Spleen (tissue), 11 donors: ENCODE measurements around the gene CEP72. TPM values are rescaled to one million over a fixed set of nuclear protein-coding genes. Genes with fewer than 3 reads are reported as not detected.
A peak's percentile ranks its signal among the peaks of the same experiment; 100 is the strongest.

Experiments used
- DNase-seq: peaks from one replicate; pipeline ENCODE4 v3.0.0-alpha.2; 2020
- H3K27ac ChIP-seq, 8 donors: fragments of 200-600 bp; sonication (generic) in 7 of 8; 1 replicate in 4 of 8; 2 replicates in 4 of 8; pipeline versions ENCODE4 v1.5.0 to v1.8.0; 2016 to 2021; ENCODE audit warnings: inconsistent platforms in 4 of 8, mild to moderate bottlenecking in 4 of 8, moderate library complexity in 1 of 8
- H3K27me3 ChIP-seq, 7 donors: fragments of 200-600 bp; sonication (generic) in 6 of 7; replicated peaks in 1 of 7; 1 replicate in 4 of 7; 2 replicates in 3 of 7; pipeline versions ENCODE4 v1.5.0 to v1.8.0; 2016 to 2021; ENCODE audit warnings: inconsistent platforms in 3 of 7, mild to moderate bottlenecking in 1 of 7
- H3K36me3 ChIP-seq, 6 donors: fragments of 200-600 bp; sonication (generic) in 5 of 6; 1 replicate in 4 of 6; 2 replicates in 2 of 6; pipeline versions ENCODE4 v1.5.0 to v1.8.0; 2016 to 2021; ENCODE audit warnings: inconsistent platforms in 2 of 6
- H3K4me1 ChIP-seq, 6 donors: fragments of 200-600 bp; sonication (generic) in 5 of 6; 1 replicate in 3 of 6; 2 replicates in 3 of 6; pipeline versions ENCODE4 v1.5.0 to v1.8.0; 2016 to 2021; ENCODE audit warnings: inconsistent platforms in 3 of 6
- H3K4me3 ChIP-seq, 8 donors: fragments of 200-600 bp; sonication (generic) in 7 of 8; 1 replicate in 4 of 8; 2 replicates in 4 of 8; pipeline versions ENCODE4 v1.5.0 to v1.8.0; 2016 to 2021; ENCODE audit warnings: inconsistent platforms in 4 of 8, mild to moderate bottlenecking in 4 of 8, moderate library complexity in 2 of 8
- H3K9me3 ChIP-seq, 8 donors: fragments of 200-600 bp; sonication (generic) in 7 of 8; 1 replicate in 4 of 8; 2 replicates in 4 of 8; pipeline versions ENCODE4 v1.5.0 to v1.8.0; 2016 to 2021; ENCODE audit warnings: inconsistent platforms in 4 of 8
- POLR2A ChIP-seq, 3 donors: fragments of 450-650 bp; IDR thresholded peaks; one replicate each; pipeline ENCODE4 v1.5.1; 2017; ENCODE audit warnings: antibody characterized with exemption in 3 of 3, mild to moderate bottlenecking in 1 of 3
- POLR2AphosphoS5 ChIP-seq, 3 donors: sonication (generic); formaldehyde crosslinking; IDR thresholded peaks; one replicate each; pipeline ENCODE4 v1.5.1; 2017; ENCODE audit warnings: antibody characterized with exemption in 3 of 3
- WGBS, 5 donors: extraction: QIAGEN DNeasy Blood & Tissue Kit in 3 of 5; methylation state at CpG; one replicate each; pipeline versions ENCODE4 v1.1.5 to v1.1.7; 2013 to 2018; 5-methylcytosine and 5-hydroxymethylcytosine counted together
- intact Hi-C: fragments of 100-400 bp; cut with DNase I; formaldehyde crosslinking; loops from one replicate; pipeline ENCODE4 v1.15.0; 2023; ENCODE audit warnings: low total_unique reads
- polyA plus RNA-seq, 3 donors: library from polyadenylated mRNA; stranded (reverse); fragments of 200-250 nt; gene quantifications; one replicate each; pipeline ENCODE4 v1.2.1, GENCODE V29; 2013
- total RNA-seq, 7 donors: library from RNA; depleted of rRNA in 3 of 7; stranded (reverse); fragments of >200 nt in 3 of 7; fragmentation: NEBNext Ultra II Directional in 4 of 7; extraction: Animal tissue kit (Norgen Biotek cat#: 25700) in 4 of 7; gene quantifications; one replicate each; pipeline versions ENCODE4 v1.1.0 to v1.2.1, GENCODE V29; 2016 to 2021
- TF ChIP-seq, protein P1 (sequence below), 11 experiments: fragments of 200-600 bp in 7 of 11; fragments of 450-650 bp in 4 of 11; sonication (generic) in 4 of 11; IDR thresholded peaks in 8 of 11; conservative IDR thresholded peaks in 3 of 11; 1 replicate in 7 of 11; 2 replicates in 4 of 11; pipeline versions ENCODE4 v1.4.0 to v1.8.0; 2016 to 2021; ENCODE audit warnings: antibody characterized with exemption in 11 of 11, inconsistent platforms in 4 of 11, mild to moderate bottlenecking in 1 of 11
- donor health status: healthy with polysubstance abuse.
- donor health status: DM: no; HTN: no; CAD: no; lungs with moderate emphysema.
- donor health status: DM: no; HTN: no; CAD: no.
- donor health status: Bipolar disorder and iron deficiency.
- donor health status: healthy.
- donor health status: DM: no; HTN: no; CAD: no.
- donor health status: DM: yes; HTN: yes; CAD: no.

CEP72 gene
- total and polyA plus RNA-seq, 10 donors = 2.1 to 13.1 (median 9.0) TPM

DNA sequence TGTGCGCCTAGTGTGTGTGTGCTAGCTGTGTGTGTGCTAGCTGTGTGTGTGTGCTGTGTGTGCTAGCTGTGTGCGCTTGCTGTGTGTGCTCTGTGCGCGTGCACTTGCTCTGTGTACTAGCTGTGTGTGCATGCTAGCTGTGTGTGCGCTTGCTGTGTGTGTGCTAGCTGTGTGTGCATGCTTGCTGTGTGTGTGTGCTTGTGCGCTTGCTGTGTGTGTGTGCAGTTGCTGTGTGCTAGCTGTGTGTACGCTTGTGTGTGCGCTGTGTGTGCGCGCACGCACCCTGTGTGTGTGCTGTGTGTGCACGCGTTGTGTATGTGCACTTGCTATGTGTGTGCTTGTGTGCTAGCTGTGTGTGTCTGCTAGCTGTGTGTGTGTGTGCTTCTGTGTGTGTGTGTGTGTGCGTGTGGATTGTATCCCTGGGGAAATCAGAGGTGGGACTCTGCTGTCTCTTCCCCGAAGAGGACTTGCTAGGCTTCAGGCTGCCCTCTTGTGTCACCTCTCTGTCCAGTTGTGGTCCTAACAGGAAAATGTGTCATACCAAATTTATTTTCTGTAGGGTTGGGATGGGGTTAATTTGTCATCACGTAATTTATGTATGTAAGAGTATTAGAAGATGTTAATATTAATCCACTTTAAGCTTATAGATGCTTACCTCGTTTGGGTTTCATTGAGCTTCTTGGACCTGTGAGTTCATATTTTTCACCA lies 42.1 kb downstream of the CEP72 start:
- TF ChIP-seq, protein P1, sequence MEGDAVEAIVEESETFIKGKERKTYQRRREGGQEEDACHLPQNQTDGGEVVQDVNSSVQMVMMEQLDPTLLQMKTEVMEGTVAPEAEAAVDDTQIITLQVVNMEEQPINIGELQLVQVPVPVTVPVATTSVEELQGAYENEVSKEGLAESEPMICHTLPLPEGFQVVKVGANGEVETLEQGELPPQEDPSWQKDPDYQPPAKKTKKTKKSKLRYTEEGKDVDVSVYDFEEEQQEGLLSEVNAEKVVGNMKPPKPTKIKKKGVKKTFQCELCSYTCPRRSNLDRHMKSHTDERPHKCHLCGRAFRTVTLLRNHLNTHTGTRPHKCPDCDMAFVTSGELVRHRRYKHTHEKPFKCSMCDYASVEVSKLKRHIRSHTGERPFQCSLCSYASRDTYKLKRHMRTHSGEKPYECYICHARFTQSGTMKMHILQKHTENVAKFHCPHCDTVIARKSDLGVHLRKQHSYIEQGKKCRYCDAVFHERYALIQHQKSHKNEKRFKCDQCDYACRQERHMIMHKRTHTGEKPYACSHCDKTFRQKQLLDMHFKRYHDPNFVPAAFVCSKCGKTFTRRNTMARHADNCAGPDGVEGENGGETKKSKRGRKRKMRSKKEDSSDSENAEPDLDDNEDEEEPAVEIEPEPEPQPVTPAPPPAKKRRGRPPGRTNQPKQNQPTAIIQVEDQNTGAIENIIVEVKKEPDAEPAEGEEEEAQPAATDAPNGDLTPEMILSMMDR (IDR thresholded peaks at IDR 0.05 in 8 of 11, conservative IDR thresholded peaks at IDR 0.05 in 3 of 11) = no peak
- no peak for TF ChIP-seq POLR2AphosphoS5 (IDR thresholded peaks at IDR 0.05)
- TF ChIP-seq POLR2A (IDR thresholded peaks at IDR 0.05) = no peak
- intact Hi-C loops = no loop called here
- Histone ChIP-seq H3K4me3 (no peak overlapping the region), H3K9me3 (peaks cover 0 to 8% (median 0%) of the 10 kb centered on the region in 8 donors), H3K27me3 (no peaks in the 10 kb centered on the region), H3K4me1 (no peaks in the 10 kb centered on the region), H3K36me3 (peaks cover 0 to 65% (median 22%) of the 10 kb centered on the region in 6 donors), H3K27ac (no peak overlapping the region)
- DNase-seq = peak; percentile 25
- WGBS, 5 donors = 76 to 96% (median 89%) methylated on average over 16 to 17 of the region's 17 CpGs

DNA sequence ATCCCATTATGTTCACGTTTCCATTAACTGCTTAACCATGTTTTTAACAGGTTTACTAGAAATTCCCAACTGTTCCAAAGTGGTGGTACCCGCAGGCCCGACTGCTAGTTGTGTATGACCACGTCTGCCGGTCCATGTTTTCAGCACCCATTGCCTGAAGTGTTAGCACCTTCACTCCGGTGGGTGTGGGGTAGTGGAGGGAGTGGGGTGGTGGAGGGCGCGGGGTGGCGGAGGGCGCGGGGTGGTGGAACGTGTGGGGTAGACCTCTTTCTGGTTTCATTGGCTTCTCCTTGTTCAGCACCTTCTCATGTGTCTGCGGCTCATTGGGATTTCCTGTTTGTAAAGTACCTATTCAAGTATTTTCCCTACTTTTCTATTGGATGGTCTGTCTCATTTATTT lies 43.3 kb downstream of the CEP72 start:
- Histone ChIP-seq H3K4me3 (no peak overlapping the region), H3K4me1 (no peaks in the 10 kb centered on the region), H3K27me3 (no peaks in the 10 kb centered on the region), H3K9me3 (peaks cover 0 to 8% (median 0%) of the 10 kb centered on the region in 8 donors), H3K36me3 (peaks cover 0 to 76% (median 27%) of the 10 kb centered on the region in 6 donors), H3K27ac (no peak overlapping the region)
- intact Hi-C loops = no loop called here
- no peak for DNase-seq
- 93 to 97% (median 94%) methylated on average over 13 of the region's 13 CpGs for WGBS, 5 donors
- TF ChIP-seq, protein P1 (IDR thresholded peaks at IDR 0.05 in 8 of 11, conservative IDR thresholded peaks at IDR 0.05 in 3 of 11) = no peak
- TF ChIP-seq POLR2AphosphoS5 (IDR thresholded peaks at IDR 0.05) (no peak), POLR2A (IDR thresholded peaks at IDR 0.05) (no peak)

GRCh38 chr5:657570-657969 lies 45.4 kb downstream of the CEP72 start:
- Histone ChIP-seq H3K27ac (no peak overlapping the region), H3K4me3 (no peak overlapping the region), H3K36me3 (peaks cover 0 to 84% (median 23%) of the 10 kb centered on the region in 6 donors), H3K27me3 (no peaks in the 10 kb centered on the region), H3K4me1 (no peaks in the 10 kb centered on the region), H3K9me3 (peaks cover 0 to 8% (median 0%) of the 10 kb centered on the region in 8 donors)
- no peak for DNase-seq
- WGBS, 5 donors = 79 to 94% (median 91%) methylated on average over 6 of the region's 6 CpGs
- intact Hi-C loops = no loop called here
- TF ChIP-seq POLR2AphosphoS5 (IDR thresholded peaks at IDR 0.05) (no peak), POLR2A (IDR thresholded peaks at IDR 0.05) (no peak)
- TF ChIP-seq, protein P1 (IDR thresholded peaks at IDR 0.05 in 8 of 11, conservative IDR thresholded peaks at IDR 0.05 in 3 of 11) = no peak

- no peaks in the 10 kb centered on the region for H3K4me1 ChIP-seq
- peaks cover 0 to 84% (median 21%) of the 10 kb centered on the region in 6 donors for H3K36me3 ChIP-seq
- H3K27ac ChIP-seq = no peak overlapping the region
- H3K9me3 ChIP-seq = peaks cover 0 to 8% (median 0%) of the 10 kb centered on the region in 8 donors
- H3K27me3 ChIP-seq = no peaks in the 10 kb centered on the region
- TF ChIP-seq, protein P1 (IDR thresholded peaks at IDR 0.05 in 8 of 11, conservative IDR thresholded peaks at IDR 0.05 in 3 of 11) = no peak
- no peak for TF ChIP-seq POLR2AphosphoS5 (IDR thresholded peaks at IDR 0.05)
- no peak for TF ChIP-seq POLR2A (IDR thresholded peaks at IDR 0.05)
- DNase-seq = peak; percentile 70
- H3K4me3 ChIP-seq = no peak overlapping the region
- intact Hi-C loops = no loop called here
- 93 to 99% (median 98%) methylated on average over 4 to 5 of the region's 5 CpGs for WGBS, 5 donors
Observed at GRCh38 chr5:658103-658502, 46.0 kb downstream of the CEP72 start.
